NCI-H446 (cell line): ENCODE data around the gene VCX3A.
"Not testable (repeated sequence)": the region's sequence is repeated elsewhere in the genome, so short reads cannot be mapped to it uniquely, and the experiment has no call there.

Experiments
- DNase-seq, 2 experiments: peaks; one replicate each; lab custom pipeline; 2025; lab: John Stamatoyannopoulos, UW

The VCX3A gene

DNA sequence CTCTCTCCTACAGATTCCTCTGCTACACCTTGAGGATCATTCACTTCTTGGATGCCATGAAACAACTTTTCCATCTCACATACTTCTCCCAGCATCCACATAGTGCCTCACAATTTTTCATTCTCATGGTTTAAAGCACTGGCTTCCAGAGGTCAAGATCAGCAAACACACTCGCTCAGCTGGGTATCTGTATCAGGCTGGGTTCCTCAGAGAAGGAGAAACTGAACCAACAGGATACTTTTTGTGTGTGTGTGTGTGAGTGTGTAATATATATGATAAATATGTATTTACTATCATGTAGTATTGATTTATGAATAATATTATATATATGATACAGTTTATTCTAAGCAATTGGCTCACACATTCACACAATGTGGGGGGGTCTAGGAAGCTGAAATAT lies at the start of gene VCX3A:
TSS of gene VCX3A (minus strand) at position 101 of the 400 bp plus-strand sequence. CDS start 621 bp downstream, outside the sequence.
- not testable (repeated sequence) for DNase-seq

DNA sequence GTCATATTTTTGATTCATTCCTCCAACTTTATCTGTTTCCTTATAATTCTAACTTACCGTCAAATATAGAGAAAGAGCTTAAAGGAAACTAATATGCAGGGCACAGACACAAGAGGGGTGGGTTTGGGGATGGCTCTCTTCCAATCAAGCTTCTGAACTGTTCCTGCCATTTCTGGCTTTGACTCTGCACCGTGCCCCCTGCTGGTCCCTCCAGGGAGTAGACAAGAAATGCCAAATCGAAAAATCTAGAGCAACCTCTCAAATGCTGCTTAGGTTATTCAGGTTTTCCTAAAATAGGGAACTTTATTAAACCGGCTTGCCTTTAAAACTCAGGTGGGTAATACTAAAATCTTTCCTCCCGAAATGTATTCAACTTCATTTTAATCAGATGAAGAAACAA lies 39.8 kb upstream of the VCX3A start:
- no peak for DNase-seq

DNA sequence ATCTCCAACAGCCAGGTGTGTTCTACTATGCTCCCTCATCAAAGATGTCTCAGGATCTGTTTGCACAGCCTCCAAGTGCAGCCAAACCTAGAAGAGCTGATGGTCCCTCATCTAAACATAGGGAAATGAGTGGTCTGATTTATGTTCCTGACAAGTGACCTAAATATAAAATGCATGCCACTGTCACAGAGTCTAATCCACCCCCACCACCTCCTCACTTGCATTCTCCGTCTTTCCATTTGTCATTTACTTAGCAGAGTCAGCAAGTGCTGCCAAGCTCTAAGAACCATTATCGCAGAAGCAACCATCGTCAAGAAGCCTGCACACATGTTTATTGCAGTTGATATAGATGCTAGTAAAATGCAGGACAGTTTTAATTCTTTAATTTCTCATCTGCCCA lies 33.1 kb upstream of the VCX3A start:
- DNase-seq: no peak

DNA sequence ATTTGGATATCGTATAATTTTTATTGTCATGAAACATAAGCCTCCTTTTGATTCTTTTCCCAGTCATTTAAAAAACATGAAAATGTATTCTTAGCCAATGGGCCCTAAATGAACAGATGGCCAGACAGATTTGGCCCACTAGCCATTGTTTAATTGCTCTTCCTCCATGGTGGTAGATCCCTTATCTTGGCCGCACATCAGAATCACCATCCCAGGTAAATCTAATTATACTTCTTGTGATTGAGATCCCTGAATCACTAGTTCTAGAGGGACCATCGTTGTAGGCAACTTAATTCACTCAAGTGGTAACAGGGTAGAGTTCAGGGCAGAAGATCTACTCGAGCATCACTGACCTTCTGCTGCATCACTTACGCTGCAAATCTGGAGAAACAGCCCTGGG lies 24.1 kb upstream of the VCX3A start:
- DNase-seq: no peak

DNA sequence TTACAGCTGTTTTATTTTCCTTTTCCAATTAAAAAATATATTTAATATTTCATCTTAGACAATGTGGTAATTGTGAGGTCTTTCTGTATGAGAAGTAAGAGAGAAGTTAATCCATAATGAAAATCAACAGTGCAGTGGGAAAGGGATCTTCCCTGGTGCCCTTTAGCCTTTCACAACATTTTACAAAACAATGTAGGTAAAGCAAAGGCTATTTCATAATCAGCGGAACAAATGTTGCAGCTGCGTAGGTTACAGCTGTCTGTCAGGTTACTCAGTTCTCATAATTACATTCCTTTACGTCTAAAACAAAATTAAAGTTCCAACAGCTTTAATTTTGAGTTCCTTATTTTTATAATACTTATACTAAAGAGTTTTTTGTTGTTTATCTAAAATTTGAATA lies 22.8 kb upstream of the VCX3A start:
- no peak for DNase-seq

DNA sequence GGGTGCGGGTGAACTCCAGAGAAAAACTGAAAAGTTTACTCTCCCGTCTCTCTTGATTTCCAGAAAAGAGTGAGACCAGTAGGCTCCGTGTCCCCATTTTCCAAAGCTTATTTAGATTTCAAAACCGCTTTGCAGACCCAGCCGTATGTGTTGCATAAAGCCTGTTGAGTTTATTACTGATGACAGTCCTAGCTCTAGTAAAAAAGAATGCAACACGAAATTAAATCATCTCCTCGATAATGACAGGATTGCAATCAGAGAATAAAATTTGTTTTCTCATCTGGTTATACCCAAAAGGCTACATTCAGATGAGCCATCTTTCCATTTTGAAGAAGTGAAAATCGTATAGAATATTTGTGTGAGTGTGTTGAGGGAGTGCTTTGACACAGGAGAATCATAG lies 16.1 kb upstream of the VCX3A start:
- no peak for DNase-seq

DNA sequence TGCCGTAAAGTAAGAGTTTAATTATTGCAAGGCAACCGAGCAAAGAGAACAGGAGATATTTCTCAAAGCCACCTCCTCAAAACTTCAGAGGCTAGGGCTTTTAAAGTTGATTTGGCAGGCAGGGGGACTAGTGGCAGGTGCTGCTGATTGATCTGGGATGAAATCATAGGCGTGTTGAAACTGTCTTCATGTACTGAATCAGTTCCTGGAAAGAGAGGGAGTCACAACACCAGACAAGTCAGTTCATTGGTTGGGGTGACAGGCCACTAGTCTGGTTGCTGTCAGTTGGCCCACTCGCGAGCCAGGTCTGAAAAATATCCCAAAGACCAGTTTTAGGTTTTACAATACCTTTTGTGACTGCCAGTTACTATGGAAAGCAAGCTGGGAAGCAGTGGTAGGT lies 10.8 kb upstream of the VCX3A start:
- DNase-seq: no peak

DNA sequence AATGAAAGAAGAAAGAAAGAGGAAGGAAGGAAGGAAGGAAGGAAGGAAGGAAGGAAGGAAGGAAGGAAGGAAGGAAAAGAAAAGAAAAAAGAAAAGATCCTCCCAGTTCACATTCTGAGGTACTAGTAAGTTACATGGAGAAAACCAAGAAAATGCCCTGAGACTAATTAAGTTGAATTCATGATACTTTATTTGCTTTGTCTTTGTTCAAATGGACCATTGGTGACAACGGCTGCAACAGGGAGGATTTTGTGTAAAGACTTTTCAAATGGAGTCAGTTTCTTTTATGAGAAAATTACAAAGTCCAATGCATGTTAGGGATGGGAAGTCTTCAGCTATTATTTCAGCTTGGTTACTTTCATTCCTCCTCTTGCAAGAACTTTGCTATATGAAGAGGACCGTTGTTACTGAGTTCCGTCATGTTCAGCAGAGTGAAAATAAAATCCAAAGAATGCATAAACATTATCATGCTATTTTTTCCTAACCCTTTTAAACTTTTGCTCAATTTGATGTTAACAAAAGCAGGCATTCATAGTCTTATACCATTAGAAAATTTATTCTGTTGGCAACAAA lies 8.3 kb downstream of the VCX3A start:
- no peak for DNase-seq

DNA sequence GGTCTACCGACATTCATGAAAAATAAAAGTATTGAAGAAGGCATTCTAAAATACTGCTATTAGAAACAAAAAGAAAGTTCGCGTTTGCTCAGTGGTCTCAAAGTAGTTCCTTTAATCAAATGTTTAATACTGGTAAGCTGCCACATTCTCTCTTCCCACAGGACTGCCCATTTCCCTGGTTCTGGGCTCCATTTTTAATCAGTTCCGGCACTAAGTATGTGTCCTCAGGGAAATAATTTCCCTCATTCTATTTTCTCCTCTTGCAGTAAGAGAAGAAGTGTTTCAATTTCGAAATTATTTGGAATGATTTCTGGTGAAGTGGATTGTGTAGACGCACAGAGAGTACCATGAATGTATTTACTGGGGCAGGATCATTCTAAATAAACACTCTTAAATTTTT lies 17.5 kb downstream of the VCX3A start:
- DNase-seq: no peak

DNA sequence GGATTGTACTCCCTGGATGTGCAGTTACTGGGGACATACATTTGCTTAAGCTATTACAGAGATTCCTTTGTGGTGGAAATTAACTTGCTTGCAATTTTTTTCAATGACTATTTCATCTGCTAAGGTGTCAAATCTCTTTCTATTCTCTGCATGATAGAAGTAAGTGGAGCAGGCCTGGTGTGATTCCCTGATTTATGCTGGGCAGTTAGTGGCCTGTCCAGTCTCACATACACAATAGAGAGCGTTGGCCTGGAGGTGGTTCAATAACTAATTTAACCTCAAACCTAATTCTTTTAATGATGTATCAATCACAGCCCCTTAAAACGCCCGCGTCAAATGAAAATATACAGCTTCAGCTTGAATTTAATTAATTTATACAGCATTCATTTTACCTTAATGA lies 28.5 kb downstream of the VCX3A start:
- no peak for DNase-seq

DNA sequence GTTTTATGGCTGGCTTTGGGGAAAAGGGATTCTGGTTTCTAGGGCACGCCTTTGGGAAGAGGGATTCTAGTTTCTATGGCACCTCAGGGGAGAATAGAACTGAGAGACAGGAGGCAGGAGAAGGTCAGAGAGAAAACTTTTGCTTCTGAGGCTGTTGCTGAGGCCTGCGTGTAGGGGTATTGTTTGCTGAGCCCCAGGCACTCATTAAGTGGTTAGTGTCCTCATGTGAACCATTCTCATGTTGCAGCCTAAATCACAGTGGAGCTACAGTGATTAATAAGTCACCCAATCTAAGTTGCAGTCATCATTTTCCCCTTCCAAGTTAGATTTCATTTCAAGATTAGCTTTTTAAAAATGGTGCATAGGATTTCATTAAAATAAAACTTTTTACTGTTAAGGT lies 29.0 kb downstream of the VCX3A start:
- DNase-seq: no peak

DNA sequence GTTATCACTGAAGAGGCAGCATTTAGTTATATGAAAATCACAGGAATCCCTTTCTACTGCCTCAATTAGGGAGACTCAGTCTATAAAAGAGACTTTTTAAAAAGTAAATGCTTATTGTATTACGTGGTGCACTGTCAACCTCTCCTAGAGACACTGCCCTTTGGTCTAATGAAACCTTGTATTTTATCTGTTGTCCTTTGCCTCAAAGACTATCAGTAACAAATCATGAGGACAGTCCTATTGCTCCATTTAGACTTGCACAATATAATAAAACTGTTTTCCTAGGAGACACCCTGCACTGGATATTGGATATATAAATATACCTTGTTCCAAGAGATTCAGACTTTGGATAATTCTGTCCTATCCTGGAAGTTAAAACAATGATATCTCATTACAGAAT lies 34.2 kb downstream of the VCX3A start:
- no peak for DNase-seq

DNA sequence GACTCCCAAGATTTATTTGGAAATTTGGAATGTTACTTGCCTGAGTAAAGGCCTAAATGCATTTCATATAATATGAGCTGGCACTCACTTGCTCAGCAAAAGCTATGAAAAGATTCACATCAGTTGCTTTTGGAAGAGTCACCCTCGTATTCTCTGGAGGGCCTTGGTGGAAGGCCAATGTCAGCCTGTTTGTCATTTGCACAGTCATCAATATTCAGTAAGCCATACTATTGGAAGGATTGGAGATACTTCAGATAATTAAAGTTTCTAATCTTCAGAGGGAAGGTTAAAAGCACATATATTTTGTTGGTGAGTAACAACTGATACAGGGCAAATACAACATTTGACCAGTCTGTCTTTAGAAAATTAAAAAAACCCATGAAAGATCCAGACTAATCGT lies 36.6 kb downstream of the VCX3A start:
- no peak for DNase-seq
